ENCODE data around the gene EDN2.

Gene EDN2

DNA sequence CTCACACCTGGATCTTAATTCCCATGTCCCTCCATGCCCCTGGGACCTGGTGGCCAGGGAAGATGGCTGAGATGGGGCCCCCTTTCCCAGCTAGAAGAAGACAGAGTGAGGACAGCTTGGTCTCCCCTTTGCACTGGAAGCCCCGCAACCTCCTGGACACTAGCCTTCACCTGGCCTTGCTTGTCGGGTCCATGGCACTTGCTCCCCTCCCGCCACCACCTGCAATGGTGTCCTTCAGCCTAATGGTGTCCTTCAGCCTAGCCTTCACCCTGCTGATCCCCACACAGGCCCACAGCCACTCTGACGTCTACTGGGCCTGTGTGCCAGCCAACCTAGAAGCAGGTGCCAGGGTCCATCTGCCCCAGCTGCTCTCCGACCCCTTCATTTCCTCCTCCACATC lies 45.9 kb upstream of the EDN2 start:
- Histone ChIP-seq H3K79me1 (ENCODE audit: low read length) (no peaks in the 10 kb centered on the region), H4K8ac (ENCODE audit: low read depth, low read length) (no peak overlapping the region), H3K4me1 (ENCODE audit: control insufficient read depth in 1 of 2, insufficient read depth in 2 of 2, low read length in 2 of 2) (no peaks in the 10 kb centered on the region), H3K9ac (ENCODE audit: low read length) (no peak overlapping the region), H3K4me2 (ENCODE audit: low read length) (no peak overlapping the region), H2AFZ (ENCODE audit: insufficient read depth, low read length, poor library complexity) (no peak overlapping the region), H2BK12ac (ENCODE audit: low read length) (no peak overlapping the region), H3K27ac (ENCODE audit: low read depth, low read length) (no peak overlapping the region), H3K4ac (ENCODE audit: low read depth, low read length) (no peak overlapping the region), H3K36me3 (ENCODE audit: control insufficient read depth in 1 of 2, insufficient read depth in 2 of 2, low read length in 2 of 2) (no peaks in the 10 kb centered on the region), H3K79me2 (ENCODE audit: control insufficient read depth, insufficient read depth, low read length, poor library complexity) (no peaks in the 10 kb centered on the region), H4K91ac (ENCODE audit: low read depth, low read length) (no peak overlapping the region), H3K27me3 (ENCODE audit: insufficient read depth, low read length) (no peaks in the 10 kb centered on the region), H3K18ac (ENCODE audit: low read length) (no peak overlapping the region), H3K23ac (ENCODE audit: low read length) (no peak overlapping the region), H3K4me3 (ENCODE audit: low read depth, low read length) (no peak overlapping the region), H2BK5ac (ENCODE audit: low read depth, low read length, poor library complexity) (no peak overlapping the region), H2AK5ac (ENCODE audit: low read length) (no peak overlapping the region), H4K12ac (ENCODE audit: low read depth, low read length) (no peak overlapping the region), H3K14ac (ENCODE audit: low read length) (no peak overlapping the region), H2BK120ac (ENCODE audit: insufficient read depth, low read length, poor library complexity) (no peak overlapping the region), H3K9me3 (ENCODE audit: insufficient read depth, low read depth, low read length) (peaks cover 33% of the 10 kb centered on the region)
- DNase-seq, result no peak
- no CpG with 5 or more reads among the region's 5 CpGs for WGBS (ENCODE audit: extremely low coverage, insufficient coverage, insufficient read length)

DNA sequence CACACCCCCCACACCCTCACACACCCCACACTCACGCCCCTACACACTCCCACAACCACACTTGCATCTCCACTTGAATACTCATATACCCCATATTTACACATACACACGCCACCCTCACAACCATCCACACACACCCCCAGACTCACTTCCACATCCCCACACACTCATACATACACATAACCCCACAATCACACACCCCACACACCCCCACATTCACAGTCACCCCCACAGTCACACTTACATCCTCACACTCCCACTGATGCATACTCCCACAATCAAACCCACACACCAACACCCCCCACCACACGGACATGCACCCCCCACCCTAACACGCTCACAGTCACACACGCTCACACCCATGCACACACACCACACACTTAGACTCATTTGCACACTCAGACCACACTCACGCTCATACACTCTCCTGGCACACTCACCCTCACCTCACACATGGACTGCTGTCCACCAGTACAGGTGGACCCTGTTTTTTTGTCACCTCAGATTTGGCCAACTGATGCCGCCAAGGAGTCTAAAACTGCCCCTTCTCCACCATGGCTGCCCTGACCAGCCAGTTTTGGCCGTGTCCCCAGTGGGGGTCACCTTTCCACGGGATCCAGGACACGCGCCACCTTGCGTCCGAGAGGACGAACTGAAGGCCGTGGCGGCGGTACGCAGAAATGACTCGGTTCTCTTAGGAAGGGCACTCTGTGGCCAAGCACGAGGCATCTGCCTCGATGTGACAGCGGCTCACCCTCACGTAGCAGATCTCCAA lies 45.3 kb upstream of the EDN2 start:
- H2BK120ac ChIP-seq (ENCODE audit: insufficient read depth, low read length, poor library complexity), result no peak overlapping the region

DNA sequence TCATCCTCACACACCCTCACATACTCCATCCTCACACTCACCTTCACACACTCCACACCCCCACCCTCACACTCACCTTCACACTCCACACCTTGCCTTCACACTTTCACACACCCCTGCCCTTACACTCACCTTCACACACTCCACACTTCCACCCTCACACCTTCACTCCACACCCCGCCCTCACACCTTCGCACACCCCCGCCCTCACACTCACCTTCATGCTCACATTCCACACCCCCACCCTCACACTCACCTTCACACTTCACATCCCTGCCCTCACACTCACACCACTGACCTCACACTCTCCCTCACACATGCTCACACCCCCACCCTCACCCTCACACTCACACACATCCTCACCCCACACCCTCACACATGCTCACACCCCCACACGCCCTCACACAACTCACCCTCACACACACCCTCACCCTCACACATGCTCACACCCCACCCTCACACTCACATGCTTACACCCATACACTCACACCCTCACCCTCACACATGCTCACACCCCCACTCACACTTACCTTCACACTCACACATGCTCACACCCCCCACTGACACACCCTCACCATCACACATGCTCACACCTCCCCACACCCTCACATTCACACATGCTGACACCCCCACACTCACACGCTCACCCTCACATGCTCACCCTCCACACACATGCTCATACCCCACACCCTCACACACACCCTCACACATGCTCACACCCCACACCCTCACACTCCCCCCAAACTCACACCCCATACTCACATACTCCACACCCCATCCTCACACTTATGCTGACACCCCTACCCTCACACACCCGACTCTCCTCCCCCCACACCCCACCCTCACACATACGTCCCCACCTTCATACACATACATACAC lies 44.5 kb upstream of the EDN2 start:
- no peaks in the 10 kb centered on the region for H3K79me1 ChIP-seq (ENCODE audit: low read length)
- no peak overlapping the region for H4K91ac ChIP-seq (ENCODE audit: low read depth, low read length)
- no peak overlapping the region for H3K4me2 ChIP-seq (ENCODE audit: low read length)
- H3K4me1 ChIP-seq (ENCODE audit: control insufficient read depth in 1 of 2, insufficient read depth in 2 of 2, low read length in 2 of 2), result no peaks in the 10 kb centered on the region
- WGBS (ENCODE audit: extremely low coverage, insufficient coverage, insufficient read length), result 73% methylated on average over 7 of the region's 7 CpGs
- no peak overlapping the region for H4K12ac ChIP-seq (ENCODE audit: low read depth, low read length)
- no peak overlapping the region for H2AK5ac ChIP-seq (ENCODE audit: low read length)
- no peak overlapping the region for H2AFZ ChIP-seq (ENCODE audit: insufficient read depth, low read length, poor library complexity)
- no peak overlapping the region for H2BK12ac ChIP-seq (ENCODE audit: low read length)
- H2BK5ac ChIP-seq (ENCODE audit: low read depth, low read length, poor library complexity), result no peak overlapping the region
- H3K79me2 ChIP-seq (ENCODE audit: control insufficient read depth, insufficient read depth, low read length, poor library complexity), result no peaks in the 10 kb centered on the region
- H4K8ac ChIP-seq (ENCODE audit: low read depth, low read length), result no peak overlapping the region
- H3K27me3 ChIP-seq (ENCODE audit: insufficient read depth, low read length), result no peaks in the 10 kb centered on the region
- no peak overlapping the region for H3K18ac ChIP-seq (ENCODE audit: low read length)
- H3K4ac ChIP-seq (ENCODE audit: low read depth, low read length), result no peak overlapping the region
- no peak overlapping the region for H3K4me3 ChIP-seq (ENCODE audit: low read depth, low read length)
- H2BK120ac ChIP-seq (ENCODE audit: insufficient read depth, low read length, poor library complexity), result no peak overlapping the region
- no peak for DNase-seq
- H3K23ac ChIP-seq (ENCODE audit: low read length), result no peak overlapping the region
- H3K36me3 ChIP-seq (ENCODE audit: control insufficient read depth in 1 of 2, insufficient read depth in 2 of 2, low read length in 2 of 2), result no peaks in the 10 kb centered on the region
- H3K27ac ChIP-seq (ENCODE audit: low read depth, low read length), result no peak overlapping the region
- no peak overlapping the region for H3K14ac ChIP-seq (ENCODE audit: low read length)
- H3K9ac ChIP-seq (ENCODE audit: low read length), result no peak overlapping the region
- H3K9me3 ChIP-seq (ENCODE audit: insufficient read depth, low read depth, low read length), result peaks cover 33% of the 10 kb centered on the region

More for the DNA sequence above, 45.3 kb upstream of the EDN2 start:
- H4K12ac ChIP-seq (ENCODE audit: low read depth, low read length), result no peak overlapping the region
- H3K36me3 ChIP-seq (ENCODE audit: control insufficient read depth in 1 of 2, insufficient read depth in 2 of 2, low read length in 2 of 2), result no peaks in the 10 kb centered on the region
- H3K79me1 ChIP-seq (ENCODE audit: low read length), result no peaks in the 10 kb centered on the region
- no peak overlapping the region for H4K91ac ChIP-seq (ENCODE audit: low read depth, low read length)
- H3K9ac ChIP-seq (ENCODE audit: low read length), result no peak overlapping the region
- peaks cover 33% of the 10 kb centered on the region for H3K9me3 ChIP-seq (ENCODE audit: insufficient read depth, low read depth, low read length)
- no peaks in the 10 kb centered on the region for H3K27me3 ChIP-seq (ENCODE audit: insufficient read depth, low read length)
- no peak overlapping the region for H4K8ac ChIP-seq (ENCODE audit: low read depth, low read length)
- H3K18ac ChIP-seq (ENCODE audit: low read length), result no peak overlapping the region
- peak; percentile 31 to 54 for DNase-seq
- H3K79me2 ChIP-seq (ENCODE audit: control insufficient read depth, insufficient read depth, low read length, poor library complexity), result no peaks in the 10 kb centered on the region
- H3K14ac ChIP-seq (ENCODE audit: low read length), result no peak overlapping the region
- no peak overlapping the region for H2AFZ ChIP-seq (ENCODE audit: insufficient read depth, low read length, poor library complexity)
- H2BK5ac ChIP-seq (ENCODE audit: low read depth, low read length, poor library complexity), result no peak overlapping the region
- H3K4me2 ChIP-seq (ENCODE audit: low read length), result no peak overlapping the region
- H3K4me3 ChIP-seq (ENCODE audit: low read depth, low read length), result no peak overlapping the region
- H2AK5ac ChIP-seq (ENCODE audit: low read length), result no peak overlapping the region
- no peak overlapping the region for H3K4ac ChIP-seq (ENCODE audit: low read depth, low read length)
- no CpG with 5 or more reads among the region's 23 CpGs for WGBS (ENCODE audit: extremely low coverage, insufficient coverage, insufficient read length)
- no peak overlapping the region for H3K27ac ChIP-seq (ENCODE audit: low read depth, low read length)
- no peak overlapping the region for H2BK12ac ChIP-seq (ENCODE audit: low read length)
- no peaks in the 10 kb centered on the region for H3K4me1 ChIP-seq (ENCODE audit: control insufficient read depth in 1 of 2, insufficient read depth in 2 of 2, low read length in 2 of 2)
- no peak overlapping the region for H3K23ac ChIP-seq (ENCODE audit: low read length)

DNA sequence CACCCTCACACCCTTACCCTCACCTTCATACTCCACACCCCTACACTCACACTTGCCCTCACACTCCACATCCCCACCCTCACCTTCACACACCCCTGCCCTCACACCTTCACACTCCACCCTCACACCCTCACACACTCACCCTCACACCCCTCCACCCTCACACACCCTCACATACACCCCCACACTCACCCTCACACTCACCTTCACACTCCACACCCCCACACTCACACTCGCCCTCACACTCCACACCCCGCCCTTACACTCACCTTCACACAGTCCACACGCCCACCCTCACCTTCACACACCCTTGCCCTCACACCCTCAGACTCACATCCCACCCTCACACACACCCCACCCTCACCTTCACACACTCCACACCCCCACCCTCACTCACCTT lies 43.6 kb upstream of the EDN2 start:
- no peak overlapping the region for H4K91ac ChIP-seq (ENCODE audit: low read depth, low read length)
- H4K8ac ChIP-seq (ENCODE audit: low read depth, low read length), result no peak overlapping the region
- H3K79me2 ChIP-seq (ENCODE audit: control insufficient read depth, insufficient read depth, low read length, poor library complexity), result no peaks in the 10 kb centered on the region
- H3K4me2 ChIP-seq (ENCODE audit: low read length), result no peak overlapping the region
- no peak overlapping the region for H3K18ac ChIP-seq (ENCODE audit: low read length)
- H3K23ac ChIP-seq (ENCODE audit: low read length), result no peak overlapping the region
- no peaks in the 10 kb centered on the region for H3K27me3 ChIP-seq (ENCODE audit: insufficient read depth, low read length)
- no peak overlapping the region for H2BK5ac ChIP-seq (ENCODE audit: low read depth, low read length, poor library complexity)
- H3K4me3 ChIP-seq (ENCODE audit: low read depth, low read length), result peak overlapping the region; percentile 33
- no peak overlapping the region for H2BK120ac ChIP-seq (ENCODE audit: insufficient read depth, low read length, poor library complexity)
- H2AFZ ChIP-seq (ENCODE audit: insufficient read depth, low read length, poor library complexity), result no peak overlapping the region
- H2AK5ac ChIP-seq (ENCODE audit: low read length), result no peak overlapping the region
- H3K4ac ChIP-seq (ENCODE audit: low read depth, low read length), result no peak overlapping the region
- DNase-seq, result no peak
- H3K4me1 ChIP-seq (ENCODE audit: control insufficient read depth in 1 of 2, insufficient read depth in 2 of 2, low read length in 2 of 2), result no peaks in the 10 kb centered on the region
- no peaks in the 10 kb centered on the region for H3K79me1 ChIP-seq (ENCODE audit: low read length)
- WGBS (ENCODE audit: extremely low coverage, insufficient coverage, insufficient read length), result 100% methylated on average over 3 of the region's 3 CpGs
- H3K9me3 ChIP-seq (ENCODE audit: insufficient read depth, low read depth, low read length), result peaks cover 33% of the 10 kb centered on the region
- no peak overlapping the region for H2BK12ac ChIP-seq (ENCODE audit: low read length)
- no peak overlapping the region for H3K27ac ChIP-seq (ENCODE audit: low read depth, low read length)
- no peak overlapping the region for H3K9ac ChIP-seq (ENCODE audit: low read length)
- no peak overlapping the region for H4K12ac ChIP-seq (ENCODE audit: low read depth, low read length)
- no peaks in the 10 kb centered on the region for H3K36me3 ChIP-seq (ENCODE audit: control insufficient read depth in 1 of 2, insufficient read depth in 2 of 2, low read length in 2 of 2)
- H3K14ac ChIP-seq (ENCODE audit: low read length), result no peak overlapping the region
